H7 (cell line): Measurements from ENCODE around the gene MYO9A. TPM values are rescaled to one million over a fixed set of nuclear protein-coding genes. Genes with fewer than 3 reads are reported as not detected.

Experiments
- DNase-seq: peaks from one replicate; pipeline ENCODE4 v3.0.0; 2012
- H3K27me3 ChIP-seq: 2 replicates; pipeline ENCODE4 v1.6.0; 2011; ENCODE audit warnings: mild to moderate bottlenecking, low read length; ENCODE audit not compliant: control insufficient read depth, insufficient read depth
- H3K36me3 ChIP-seq: replicated peaks from 2 replicates; pipeline ENCODE4 v1.5.1; 2011; ENCODE audit warnings: low read length; ENCODE audit not compliant: control insufficient read depth, insufficient read depth
- H3K4me3 ChIP-seq: 2 replicates; pipeline ENCODE4 v1.5.1; 2011; ENCODE audit warnings: low read depth, mild to moderate bottlenecking, control low read depth, low read length, moderate library complexity; ENCODE audit not compliant: insufficient read depth
- total RNA-seq: library from RNA; depleted of rRNA; stranded (reverse); fragments of >200 nt; shearing (Covaris generic); gene quantifications from 2 replicates; pipeline ENCODE4 v1.2.3, GENCODE V29; 2014

MYO9A gene
- total RNA-seq, 1 experiment from 2014 or later, result 7.8 TPM

DNA sequence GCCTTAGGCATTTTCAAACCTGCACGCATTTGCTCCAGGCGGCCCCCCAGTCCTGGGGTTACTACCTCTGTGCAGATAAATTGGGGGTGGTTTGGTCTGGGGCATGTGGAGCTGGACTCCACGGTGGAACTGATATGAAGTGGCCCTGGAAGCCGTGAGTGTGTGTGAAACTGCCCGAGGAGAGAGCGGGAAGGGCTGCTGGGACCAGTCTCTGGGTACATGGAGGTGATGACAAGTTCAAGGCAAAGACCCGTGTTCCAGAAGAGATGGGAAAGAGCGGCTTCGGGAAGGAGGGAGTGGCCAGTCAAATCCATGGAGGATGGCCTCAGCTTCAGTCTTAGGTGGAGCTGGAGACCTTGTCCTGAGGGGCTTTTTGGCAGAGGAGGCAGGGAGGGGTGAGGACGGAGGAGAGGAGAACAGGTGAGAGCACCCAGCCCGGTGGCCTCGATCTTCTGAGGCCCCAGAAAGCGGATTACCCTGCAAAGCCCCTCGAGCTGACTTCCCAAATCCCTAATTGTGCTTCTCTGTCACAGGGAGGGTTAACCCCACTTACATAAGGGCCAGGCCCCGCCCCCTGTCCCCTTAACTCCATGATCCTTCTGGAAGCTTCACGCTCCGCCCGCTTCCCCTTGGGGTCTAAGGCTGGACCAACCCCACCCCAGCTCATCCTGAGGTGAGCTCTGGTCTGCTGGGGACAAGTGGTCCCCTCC is 309.5 kb downstream of the MYO9A start:
- Histone ChIP-seq H3K36me3 (no peaks in the 10 kb centered on the region), H3K27me3 (no peaks in the 10 kb centered on the region; the same call in 1 of the 2 replicates), H3K4me3 (no peak overlapping the region)
- peak; percentile 37 for DNase-seq

DNA sequence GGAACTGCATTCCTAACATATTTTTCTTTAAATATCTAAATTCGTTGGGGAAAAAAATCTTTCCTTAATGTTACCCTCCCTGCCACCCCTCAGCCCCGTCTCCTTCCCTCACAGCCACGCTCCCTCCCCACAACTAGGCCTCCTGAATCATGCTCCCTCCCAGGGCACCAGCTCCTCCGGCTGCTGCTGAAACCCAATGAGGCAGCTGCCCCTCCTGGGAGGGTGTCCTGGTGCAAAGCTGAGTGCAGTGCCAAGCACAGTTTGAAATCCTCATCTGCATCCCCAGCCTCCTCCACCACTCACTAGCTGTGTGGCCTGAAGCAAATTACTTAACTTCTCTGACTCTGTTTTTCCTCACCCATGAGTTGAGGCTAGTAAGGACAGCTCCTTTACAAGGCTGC is 310.3 kb downstream of the MYO9A start:
- peak; percentile 74 for DNase-seq
- Histone ChIP-seq H3K27me3 (no peaks in the 10 kb centered on the region; the same call in 1 of the 2 replicates), H3K36me3 (no peaks in the 10 kb centered on the region), H3K4me3 (peak overlapping the region; percentile 31; the same call in 1 of the 2 replicates)

DNA sequence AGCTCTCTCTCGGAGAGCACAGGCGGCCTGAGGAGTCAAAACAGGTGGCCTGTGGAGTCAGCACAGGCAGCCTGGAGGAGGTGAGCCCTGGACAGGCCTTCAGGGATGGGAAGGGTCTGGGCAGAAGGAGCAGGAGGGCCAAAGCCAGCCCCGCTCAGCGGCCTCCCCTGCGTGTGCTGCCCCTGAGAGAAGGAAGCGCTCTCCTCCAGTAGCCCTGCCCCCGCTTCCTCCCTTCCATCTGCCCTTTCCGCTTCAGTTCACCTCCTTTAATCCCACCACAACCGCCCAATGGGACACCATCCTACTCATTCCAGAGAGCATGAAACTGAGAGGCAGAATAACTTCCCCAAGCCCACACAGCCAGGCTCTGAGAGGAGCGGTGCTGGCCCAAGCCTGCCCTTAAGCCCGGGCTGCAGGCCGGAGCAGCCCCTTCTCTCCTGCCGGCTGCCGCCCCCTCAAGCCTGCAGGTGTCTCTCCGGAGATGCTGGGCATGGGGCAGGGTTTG is 310.8 kb downstream of the MYO9A start:
- Histone ChIP-seq H3K36me3 (no peaks in the 10 kb centered on the region), H3K4me3 (peak overlapping the region; percentile 31), H3K27me3 (no peaks in the 10 kb centered on the region; the same call in 1 of the 2 replicates)
- peak; percentile 82 for DNase-seq

DNA sequence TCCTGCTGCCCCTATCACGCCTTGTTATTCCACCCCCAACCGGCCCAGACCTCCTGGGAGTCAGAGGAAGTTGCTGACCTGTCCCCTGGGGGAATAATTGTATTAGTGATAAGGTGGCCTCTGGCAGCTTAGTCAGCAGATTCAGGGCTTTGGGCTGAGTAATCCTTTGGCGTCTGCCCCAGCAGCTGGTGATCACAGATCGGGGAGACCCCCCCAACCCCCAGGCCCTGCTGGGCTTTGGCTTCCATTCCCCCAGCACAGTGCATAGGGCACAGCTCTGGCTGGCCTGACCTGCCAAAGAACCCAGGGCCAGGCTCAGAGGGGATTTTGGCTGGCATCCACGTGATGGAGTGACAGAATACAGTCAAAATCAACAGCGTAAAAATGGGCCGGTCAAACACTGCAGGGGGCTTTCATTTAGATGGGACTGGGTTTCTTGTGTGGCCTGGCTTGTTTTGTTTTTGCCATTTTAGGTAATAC is 311.5 kb downstream of the MYO9A start:
- Histone ChIP-seq H3K36me3 (no peaks in the 10 kb centered on the region), H3K4me3 (no peak overlapping the region), H3K27me3 (no peaks in the 10 kb centered on the region; the same call in 1 of the 2 replicates)
- peak; percentile 56 for DNase-seq

DNA sequence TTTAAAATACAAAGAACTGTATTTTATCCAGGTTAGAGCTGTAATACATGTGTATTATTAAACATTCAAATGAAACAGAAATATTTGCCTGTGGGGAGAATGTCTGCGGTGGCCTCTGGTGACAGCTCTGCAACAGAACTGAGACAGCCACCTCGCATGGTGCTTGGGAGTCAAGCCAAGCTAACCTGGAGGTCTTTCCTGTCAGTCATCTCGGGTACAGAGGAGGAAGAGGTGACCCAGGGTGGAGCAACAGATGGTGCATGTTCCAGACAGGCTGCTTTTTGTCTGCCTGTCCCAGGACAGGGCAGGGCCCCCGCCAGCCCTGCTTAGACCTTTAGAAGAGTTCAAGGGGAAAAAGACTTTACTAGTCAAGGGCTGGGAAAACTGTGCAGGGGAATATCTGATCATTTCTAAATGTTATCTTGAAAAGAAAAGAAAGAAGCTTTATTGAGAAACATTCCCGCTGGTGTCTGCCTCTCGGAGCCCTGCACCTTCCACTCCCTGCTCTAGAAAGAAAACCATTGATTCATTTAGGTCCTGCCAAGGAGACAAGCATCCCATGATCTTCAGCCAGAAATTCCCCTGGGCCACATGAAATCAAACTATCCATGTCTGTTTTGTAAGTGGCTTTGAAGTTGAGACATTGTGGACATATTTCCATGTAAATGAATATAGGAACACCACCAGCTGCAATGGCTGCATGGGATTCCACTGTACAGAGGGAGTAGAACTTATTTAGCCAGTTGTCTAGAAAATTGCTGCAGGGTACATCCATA is 313.1 kb downstream of the MYO9A start:
- H3K4me3 ChIP-seq, result no peak overlapping the region
- no peaks in the 10 kb centered on the region; the same call in 1 of the 2 replicates for H3K27me3 ChIP-seq
- no peaks in the 10 kb centered on the region for H3K36me3 ChIP-seq
- no peak for DNase-seq

DNA sequence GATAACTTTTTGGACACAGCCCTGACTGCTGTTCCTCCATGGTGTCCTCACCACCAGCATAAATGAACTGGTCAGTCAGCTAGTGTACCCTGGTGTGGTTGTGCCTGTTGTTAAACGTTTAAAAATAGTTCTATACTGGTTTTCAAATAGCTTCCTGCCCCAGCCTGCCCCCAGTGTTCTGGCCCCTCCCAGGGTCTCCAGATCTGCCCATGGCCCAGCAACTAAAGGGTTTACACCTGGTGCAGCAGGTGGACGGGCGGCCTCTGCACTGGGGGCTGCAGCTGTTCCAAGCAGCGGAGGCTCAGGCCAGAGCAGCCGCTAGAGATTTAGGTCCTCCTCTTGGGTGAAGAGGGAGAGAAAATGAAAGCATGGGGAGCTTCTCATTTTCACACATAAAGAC is 313.7 kb downstream of the MYO9A start:
- Histone ChIP-seq H3K4me3 (no peak overlapping the region), H3K36me3 (no peaks in the 10 kb centered on the region), H3K27me3 (no peaks in the 10 kb centered on the region; the same call in 1 of the 2 replicates)
- no peak for DNase-seq

DNA sequence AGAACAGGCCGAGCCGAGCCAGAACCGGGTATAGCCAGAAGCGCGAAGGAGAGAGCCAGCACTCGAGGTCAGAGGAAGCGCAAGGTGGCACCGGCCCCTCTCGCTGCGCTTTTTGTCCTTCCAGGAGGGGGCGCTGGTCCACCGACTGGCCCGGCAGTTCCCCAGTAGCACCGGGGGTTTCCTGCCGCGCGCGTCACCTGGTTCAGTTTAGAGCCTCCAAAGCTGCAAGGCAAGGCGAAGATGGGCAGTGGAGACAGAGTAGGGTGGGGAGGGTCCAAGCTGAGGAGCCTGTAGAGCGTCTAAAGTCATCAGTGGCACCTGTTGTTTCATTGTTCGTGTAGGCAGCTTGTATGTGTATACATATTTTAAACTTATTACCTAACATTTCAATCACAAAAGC is 315.2 kb downstream of the MYO9A start:
- H3K36me3 ChIP-seq, result no peaks in the 10 kb centered on the region
- peak; percentile 90 for DNase-seq
- no peak overlapping the region for H3K4me3 ChIP-seq
- no peaks in the 10 kb centered on the region for H3K27me3 ChIP-seq

DNA sequence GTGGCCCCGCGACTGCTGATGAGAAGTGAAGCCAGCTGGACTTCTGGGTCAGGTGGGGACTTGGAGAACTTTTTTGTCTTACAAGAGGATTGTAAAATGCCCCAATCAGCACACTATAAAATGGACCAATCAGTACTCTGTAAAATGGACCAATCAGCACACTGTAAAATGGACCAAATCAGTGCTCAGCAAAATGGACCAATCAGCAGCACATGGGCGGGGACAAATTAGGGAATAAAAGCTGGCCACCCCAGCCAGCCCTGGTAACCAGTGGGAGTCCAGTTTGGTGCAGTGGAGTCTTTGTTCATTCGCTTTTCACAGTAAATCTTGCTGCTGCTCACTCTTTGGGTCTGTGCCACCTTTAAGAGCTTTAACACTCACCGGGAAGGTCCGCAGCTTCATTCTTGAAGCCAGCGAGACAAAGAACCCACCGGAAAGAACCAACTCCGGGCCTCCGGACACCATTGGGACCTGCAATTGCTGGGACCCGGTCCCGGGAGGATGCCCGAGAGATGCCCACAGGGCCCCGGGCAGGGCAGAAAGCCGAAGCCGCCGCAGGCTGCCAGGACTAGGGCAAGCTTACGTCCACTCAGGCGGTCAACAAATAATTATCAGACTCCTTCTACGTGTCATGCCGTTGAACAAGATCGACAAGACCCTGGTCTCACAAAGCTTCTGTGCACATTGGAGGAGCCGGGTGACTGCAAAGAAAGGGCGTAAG is 315.9 kb downstream of the MYO9A start:
- Histone ChIP-seq H3K36me3 (no peaks in the 10 kb centered on the region), H3K27me3 (no peaks in the 10 kb centered on the region), H3K4me3 (no peak overlapping the region)
- no peak for DNase-seq

DNA sequence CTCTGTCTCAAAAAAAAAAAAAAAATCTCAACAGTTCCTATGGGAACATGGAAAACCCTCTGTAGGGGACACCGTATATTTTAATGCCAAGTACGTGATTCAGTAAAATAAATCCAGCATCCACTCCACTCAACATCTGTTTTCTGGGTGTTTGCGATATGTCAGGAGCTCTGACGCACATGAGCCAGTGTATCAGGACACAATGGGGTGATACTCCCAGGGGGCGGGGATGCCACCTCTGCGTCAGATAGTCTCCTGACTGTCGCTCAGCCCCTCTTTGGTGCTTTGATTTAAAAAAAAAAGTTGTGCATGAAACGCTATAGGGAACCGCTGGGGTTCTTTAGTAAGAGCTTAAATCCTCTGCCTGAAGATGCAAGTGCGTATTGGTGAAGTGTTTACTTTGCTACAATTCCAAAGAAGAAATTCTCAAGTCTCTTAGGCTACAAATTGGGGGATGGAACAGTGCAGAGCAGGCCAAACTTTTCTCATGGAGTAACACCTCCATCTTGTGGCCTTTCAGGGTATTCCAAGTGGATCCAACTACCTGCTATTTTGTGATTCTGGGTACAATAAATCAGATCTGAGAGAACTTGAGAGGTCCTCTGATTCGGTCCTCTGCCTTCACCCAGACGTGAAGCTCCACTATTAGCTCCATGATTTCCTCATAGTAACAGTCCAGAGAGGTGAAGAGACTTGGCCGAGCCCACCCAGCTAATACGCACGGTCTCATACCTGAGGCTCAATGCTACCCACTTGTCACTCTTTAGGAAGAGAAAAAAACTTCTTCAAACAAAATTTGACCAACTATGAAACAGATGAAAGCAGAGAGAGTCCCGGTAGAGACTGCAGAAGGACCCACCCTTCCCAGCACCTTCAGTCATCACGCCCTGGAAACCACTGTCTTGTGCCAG is 316.9 kb downstream of the MYO9A start:
- no peak overlapping the region for H3K4me3 ChIP-seq
- H3K27me3 ChIP-seq, result no peaks in the 10 kb centered on the region
- no peaks in the 10 kb centered on the region for H3K36me3 ChIP-seq
- peak; percentile 79 for DNase-seq

DNA sequence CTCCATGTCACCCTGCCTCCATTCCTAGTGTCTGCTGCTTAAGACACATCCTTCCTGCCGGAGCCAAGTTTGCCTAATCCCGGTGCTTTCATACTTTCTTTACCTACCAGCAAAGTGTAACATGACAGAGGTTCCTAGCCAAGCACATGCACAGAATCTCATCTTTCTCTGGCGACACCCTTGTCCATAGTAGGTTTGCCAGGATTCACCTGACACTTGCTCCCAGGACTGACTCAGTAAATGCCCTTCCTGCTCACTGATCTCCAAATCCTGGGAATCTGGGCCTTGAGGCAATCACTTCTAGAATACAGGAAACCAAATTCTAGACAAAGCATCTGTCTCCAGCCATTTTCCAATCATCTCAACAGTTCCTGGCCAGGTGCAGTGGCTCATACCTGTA is 317.8 kb downstream of the MYO9A start:
- H3K27me3 ChIP-seq, result no peaks in the 10 kb centered on the region
- no peak overlapping the region for H3K4me3 ChIP-seq
- no peaks in the 10 kb centered on the region for H3K36me3 ChIP-seq
- no peak for DNase-seq

DNA sequence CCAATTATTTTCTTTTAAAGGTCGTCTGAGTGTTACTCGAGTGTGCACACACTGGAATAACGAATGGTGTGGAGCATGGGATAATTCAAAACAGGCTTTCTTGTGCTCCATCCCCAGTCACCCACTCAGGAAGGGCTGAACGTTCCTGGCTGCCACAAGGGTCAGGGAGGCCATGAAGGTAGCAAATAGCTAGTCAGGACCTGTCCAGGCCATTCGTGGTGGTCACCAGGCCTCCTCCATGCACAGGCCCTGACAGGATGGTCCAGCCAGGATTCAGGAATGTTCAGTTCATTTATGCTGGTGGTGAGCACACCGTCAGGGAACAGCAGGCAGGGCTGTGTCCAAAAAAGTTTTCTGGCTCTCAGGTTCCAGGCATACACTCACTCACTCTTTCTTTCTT is 319.3 kb downstream of the MYO9A start:
- H3K36me3 ChIP-seq, result no peaks in the 10 kb centered on the region
- no peaks in the 10 kb centered on the region for H3K27me3 ChIP-seq
- H3K4me3 ChIP-seq, result no peak overlapping the region
- no peak for DNase-seq

DNA sequence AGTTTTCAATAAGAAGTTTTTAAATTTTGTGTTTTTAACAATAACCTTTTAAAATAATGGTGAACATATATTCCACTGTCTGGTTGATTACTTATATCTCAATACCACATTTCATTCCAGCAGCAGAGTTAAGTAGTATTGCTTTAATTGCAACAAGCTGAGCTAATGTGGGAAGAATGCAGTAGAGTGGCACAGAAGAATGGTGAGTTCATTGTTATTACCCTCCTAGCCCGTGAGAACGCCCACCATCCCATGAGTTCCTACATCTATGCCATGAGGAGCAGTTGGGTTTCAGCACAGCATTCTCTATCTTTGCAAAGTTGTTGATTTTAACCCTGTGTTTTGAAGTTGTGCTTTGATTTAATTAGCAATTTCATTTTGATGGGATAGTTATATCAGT is 325.4 kb downstream of the MYO9A start:
- H3K27me3 ChIP-seq, result no peaks in the 10 kb centered on the region
- H3K4me3 ChIP-seq, result no peak overlapping the region
- no peaks in the 10 kb centered on the region for H3K36me3 ChIP-seq
- DNase-seq, result no peak

DNA sequence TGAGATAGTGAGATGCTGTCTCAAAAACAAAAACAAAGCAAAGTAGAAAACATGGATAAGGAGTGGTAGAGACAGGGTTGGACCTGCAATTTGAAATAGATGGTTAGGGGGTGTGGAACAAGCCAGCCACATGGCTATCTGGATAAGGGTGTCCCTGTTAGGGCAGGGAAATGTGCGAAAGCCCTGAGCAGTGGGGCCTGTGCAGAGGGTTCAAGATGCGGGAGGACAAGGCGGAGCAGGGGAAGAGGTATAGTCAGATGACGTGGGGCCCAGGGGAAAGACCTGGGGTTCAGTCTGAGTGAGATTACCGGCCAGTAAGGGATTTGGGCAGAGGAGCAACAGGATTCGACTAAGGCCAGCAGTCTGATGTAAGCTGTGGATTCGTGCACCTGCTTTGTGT is 326.0 kb downstream of the MYO9A start:
- no peaks in the 10 kb centered on the region for H3K27me3 ChIP-seq
- DNase-seq, result no peak
- H3K4me3 ChIP-seq, result no peak overlapping the region
- no peaks in the 10 kb centered on the region for H3K36me3 ChIP-seq

DNA sequence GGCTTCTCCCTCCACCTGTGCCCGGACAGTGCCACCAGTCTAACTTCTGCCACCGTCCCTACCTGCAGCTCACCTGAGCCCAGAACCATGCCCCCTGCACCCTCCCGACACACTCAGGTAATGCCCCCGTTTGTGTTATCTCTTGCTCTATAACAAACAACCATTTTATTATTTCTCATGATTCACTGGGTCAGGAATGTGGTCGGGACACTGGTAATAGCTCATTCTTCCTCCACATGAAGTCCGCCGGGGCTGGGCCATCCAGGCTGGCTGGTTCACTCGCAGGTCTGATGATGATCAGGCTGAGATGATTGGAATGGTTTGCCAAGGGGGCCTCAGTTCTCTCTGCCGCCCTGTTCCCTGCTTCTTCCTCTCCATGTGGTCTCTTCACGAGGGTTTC is 327.9 kb downstream of the MYO9A start:
- DNase-seq, result no peak
- H3K4me3 ChIP-seq, result no peak overlapping the region
- H3K27me3 ChIP-seq, result no peaks in the 10 kb centered on the region
- H3K36me3 ChIP-seq, result no peaks in the 10 kb centered on the region
